Esophagus squamous epithelium (tissue), 5 donors: Measurements from ENCODE around the gene ARMC9. TPM values are rescaled to one million over a fixed set of nuclear protein-coding genes. Genes with fewer than 3 reads are reported as not detected.
"Not testable (repeated sequence)": the region's sequence is repeated elsewhere in the genome, so short reads cannot be mapped to it uniquely, and the experiment has no call there.

Source experiments
- DNase-seq: peaks from one replicate; lab custom pipeline; 2025; lab: John Stamatoyannopoulos, UW
- H3K27ac ChIP-seq, 4 donors: fragments of 200-600 bp; sonication (generic); one replicate each; pipeline ENCODE4 v1.5.1; 2016 to 2019; ENCODE audit warnings: mild to moderate bottlenecking in 1 of 4
- H3K27me3 ChIP-seq, 4 donors: fragments of 200-600 bp; sonication (generic); 1 replicate in 3 of 4; 2 replicates in 1 of 4; pipeline versions ENCODE4 v1.5.1 to v1.6.0; 2017 to 2021; ENCODE audit warnings: antibody characterized with exemption in 1 of 4
- H3K36me3 ChIP-seq, 3 donors: fragments of 200-600 bp; sonication (generic); one replicate each; pipeline ENCODE4 v1.5.1; 2016 to 2019
- H3K4me1 ChIP-seq, 3 donors: fragments of 200-600 bp; sonication (generic); one replicate each; pipeline ENCODE4 v1.5.1; 2017 to 2019
- H3K4me3 ChIP-seq, 4 donors: fragments of 200-600 bp; sonication (generic); 1 replicate in 3 of 4; 2 replicates in 1 of 4; pipeline ENCODE4 v1.5.1; 2016 to 2019; ENCODE audit warnings: mild to moderate bottlenecking in 2 of 4, moderate library complexity in 1 of 4
- H3K9me3 ChIP-seq, 3 donors: fragments of 200-600 bp; sonication (generic); one replicate each; pipeline ENCODE4 v1.5.1; 2016 to 2019
- CTCF ChIP-seq, 6 experiments: fragments of 450-650 bp in 4 of 6; fragments of 200-600 bp in 2 of 6; sonication (generic) in 2 of 6; IDR thresholded peaks; one replicate each; pipeline ENCODE4 v1.5.1; 2016 to 2019; ENCODE audit warnings: antibody characterized with exemption in 6 of 6, mild to moderate bottlenecking in 4 of 6, moderate library complexity in 4 of 6
- POLR2A ChIP-seq, 4 donors: fragments of 450-650 bp; IDR thresholded peaks; one replicate each; pipeline ENCODE4 v1.6.1; 2017; ENCODE audit warnings: antibody characterized with exemption in 4 of 4, mild to moderate bottlenecking in 4 of 4, moderate library complexity in 3 of 4
- WGBS, 2 donors: methylation state at CpG; one replicate each; pipeline ENCODE4 v1.1.5; 2018; 5-methylcytosine and 5-hydroxymethylcytosine counted together
- intact Hi-C: fragments of 100-400 bp; cut with DNase I; formaldehyde crosslinking; loops from one replicate; pipeline ENCODE4 v1.15.0; 2022
- total RNA-seq, 4 donors: library from RNA; depleted of rRNA; stranded (reverse); fragments of >200 nt; gene quantifications; one replicate each; pipeline ENCODE4 v1.1.0, GENCODE V29; 2016
- donor health status: DM: yes; HTN: yes; CAD: no.

Gene ARMC9
- total RNA-seq, 4 donors from 2014 or later, result 2.1 to 13.9 (median 3.9) TPM

DNA sequence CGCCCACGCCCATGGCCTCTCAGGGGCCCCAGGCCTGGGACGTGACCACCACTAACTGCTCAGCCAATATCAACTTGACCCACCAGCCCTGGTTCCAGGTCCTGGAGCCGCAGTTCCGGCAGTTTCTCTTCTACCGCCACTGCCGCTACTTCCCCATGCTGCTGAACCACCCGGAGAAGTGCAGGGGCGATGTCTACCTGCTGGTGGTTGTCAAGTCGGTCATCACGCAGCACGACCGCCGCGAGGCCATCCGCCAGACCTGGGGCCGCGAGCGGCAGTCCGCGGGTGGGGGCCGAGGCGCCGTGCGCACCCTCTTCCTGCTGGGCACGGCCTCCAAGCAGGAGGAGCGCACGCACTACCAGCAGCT is 199.5 kb downstream of the ARMC9 start:
- H3K4me1 ChIP-seq, result peaks cover 18 to 43% (median 18%) of the 10 kb centered on the region in 3 donors
- H3K27me3 ChIP-seq, result peaks cover 0 to 60% (median 4%) of the 10 kb centered on the region in 4 donors
- no peak overlapping the region for H3K27ac ChIP-seq
- intact Hi-C loops, result loop anchor here (10.0 kb wide), 1 partner anchor 173 kb away; no protein-coding TSS in a partner anchor
- no peak overlapping the region for H3K4me3 ChIP-seq
- no peaks in the 10 kb centered on the region for H3K36me3 ChIP-seq
- DNase-seq, result no peak
- no peak for TF ChIP-seq POLR2A (IDR thresholded peaks at IDR 0.05)
- no peak for TF ChIP-seq CTCF (IDR thresholded peaks at IDR 0.05)
- WGBS, 2 donors, result 90 to 96% methylated on average over 2 to 17 of the region's 28 CpGs
- H3K9me3 ChIP-seq, result no peaks in the 10 kb centered on the region

DNA sequence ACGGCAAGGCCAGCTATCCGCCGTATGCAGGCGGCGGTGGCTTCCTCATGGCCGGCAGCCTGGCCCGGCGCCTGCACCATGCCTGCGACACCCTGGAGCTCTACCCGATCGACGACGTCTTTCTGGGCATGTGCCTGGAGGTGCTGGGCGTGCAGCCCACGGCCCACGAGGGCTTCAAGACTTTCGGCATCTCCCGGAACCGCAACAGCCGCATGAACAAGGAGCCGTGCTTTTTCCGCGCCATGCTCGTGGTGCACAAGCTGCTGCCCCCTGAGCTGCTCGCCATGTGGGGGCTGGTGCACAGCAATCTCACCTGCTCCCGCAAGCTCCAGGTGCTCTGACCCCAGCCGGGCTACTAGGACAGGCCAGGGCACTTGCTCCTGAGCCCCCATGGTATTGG is 200.2 kb downstream of the ARMC9 start:
- Histone ChIP-seq H3K4me1 (peaks cover 18 to 43% (median 18%) of the 10 kb centered on the region in 3 donors), H3K9me3 (no peaks in the 10 kb centered on the region), H3K36me3 (no peaks in the 10 kb centered on the region), H3K27me3 (peaks cover 0 to 55% (median 4%) of the 10 kb centered on the region in 4 donors), H3K4me3 (no peak overlapping the region), H3K27ac (no peak overlapping the region)
- intact Hi-C loops, result loop anchor here (10.0 kb wide), 1 partner anchor 174 kb away; no protein-coding TSS in a partner anchor
- 90 to 94% methylated on average over 4 to 14 of the region's 27 CpGs for WGBS, 2 donors
- no peak for DNase-seq
- TF ChIP-seq CTCF (IDR thresholded peaks at IDR 0.05), result no peak
- TF ChIP-seq POLR2A (IDR thresholded peaks at IDR 0.05), result no peak

DNA sequence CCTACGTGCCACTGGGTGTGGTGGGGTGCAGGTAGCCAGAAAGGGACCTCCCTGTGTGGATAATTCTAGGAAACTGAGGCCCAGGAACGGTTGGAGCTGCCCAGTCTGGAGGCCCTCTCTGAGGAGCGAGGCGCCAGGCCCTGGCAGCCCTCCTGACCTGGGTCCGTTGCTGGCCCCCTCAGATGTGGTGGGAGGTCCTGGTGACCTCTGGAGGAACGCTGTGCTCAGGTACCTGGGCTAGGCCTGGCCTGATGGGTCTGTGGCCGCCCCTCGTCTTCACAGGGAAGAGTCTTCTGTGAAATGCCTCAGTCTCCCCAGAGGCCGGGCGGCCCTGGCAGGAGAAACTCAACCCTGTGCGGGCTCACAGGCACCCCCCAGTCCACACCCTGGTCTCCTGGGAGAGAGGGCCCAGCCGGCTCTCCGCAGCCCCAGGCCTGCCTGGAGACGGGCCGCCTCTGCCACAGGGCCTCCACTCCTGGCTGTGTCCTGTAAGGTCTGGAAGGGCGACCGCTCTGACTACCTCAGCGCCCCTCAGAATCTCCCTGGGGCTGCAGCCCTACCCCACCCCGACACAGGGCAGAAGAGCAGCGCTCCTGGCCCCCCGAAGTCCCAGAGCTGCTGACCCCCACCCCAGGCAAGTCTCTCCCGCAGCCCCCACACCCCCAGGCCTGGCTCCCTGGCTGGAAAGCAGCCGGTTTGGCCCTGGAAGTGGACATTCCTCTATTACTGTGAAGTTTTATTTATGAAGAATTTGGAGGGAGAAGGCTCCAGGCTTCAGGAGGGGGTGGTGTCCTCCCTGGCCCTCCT is 200.8 kb downstream of the ARMC9 start:
- intact Hi-C loops, result loop anchor here (10.0 kb wide), 1 partner anchor 174 kb away; no protein-coding TSS in a partner anchor
- Histone ChIP-seq H3K27ac (peak overlapping the region in 1 of 4 donors; percentile 3), H3K4me1 (peaks cover 18 to 40% (median 18%) of the 10 kb centered on the region in 3 donors), H3K9me3 (no peaks in the 10 kb centered on the region), H3K27me3 (peaks cover 0 to 48% (median 4%) of the 10 kb centered on the region in 4 donors), H3K4me3 (no peak overlapping the region), H3K36me3 (no peaks in the 10 kb centered on the region)
- DNase-seq, result no peak
- TF ChIP-seq CTCF (IDR thresholded peaks at IDR 0.05) (no peak), POLR2A (IDR thresholded peaks at IDR 0.05) (no peak)
- 90% methylated on average over 4 of the region's 23 CpGs; no CpG with 5 or more reads in 1 of the 2 donors for WGBS, 2 donors

- intact Hi-C loops, result loop anchor here (10.0 kb wide), 1 partner anchor 175 kb away; no protein-coding TSS in a partner anchor
- no peaks in the 10 kb centered on the region for H3K36me3 ChIP-seq
- no peak for DNase-seq
- no peak overlapping the region for H3K4me3 ChIP-seq
- WGBS, 2 donors, result 43 to 59% methylated on average over 4 to 7 of the region's 12 CpGs
- peak overlapping the region in 2 of 4 donors; percentile 2 to 42 for H3K27ac ChIP-seq
- TF ChIP-seq POLR2A (IDR thresholded peaks at IDR 0.05) (no peak), CTCF (IDR thresholded peaks at IDR 0.05) (no peak)
- H3K4me1 ChIP-seq, result peaks cover 15 to 32% (median 17%) of the 10 kb centered on the region in 3 donors
- peaks cover 0 to 40% (median 4%) of the 10 kb centered on the region in 4 donors for H3K27me3 ChIP-seq
- H3K9me3 ChIP-seq, result no peaks in the 10 kb centered on the region
These were observed 201.6 kb downstream of the ARMC9 start for GRCh38 chr2:231399853-231400680.

GRCh38 chr2:231400681-231401080 is 202.2 kb downstream of the ARMC9 start:
- Histone ChIP-seq H3K27me3 (peaks cover 0 to 34% (median 2%) of the 10 kb centered on the region in 4 donors), H3K4me1 (peaks cover 10 to 29% (median 12%) of the 10 kb centered on the region in 3 donors)
- H3K9me3 ChIP-seq, intact Hi-C loops, H3K4me3 ChIP-seq, H3K27ac ChIP-seq, H3K36me3 ChIP-seq, DNase-seq: not testable (repeated sequence)
- WGBS, 2 donors, result 40 to 43% methylated on average over 7 to 8 of the region's 8 CpGs

- H3K4me3 ChIP-seq, intact Hi-C loops, H3K27ac ChIP-seq, H3K9me3 ChIP-seq, DNase-seq, H3K36me3 ChIP-seq: not testable (repeated sequence)
- 88 to 94% methylated on average over 13 to 14 of the region's 23 CpGs for WGBS, 2 donors
- Histone ChIP-seq H3K4me1 (peaks cover 6 to 29% (median 10%) of the 10 kb centered on the region in 3 donors), H3K27me3 (peaks cover 0 to 29% (median 1%) of the 10 kb centered on the region in 4 donors)
These were observed 202.7 kb downstream of the ARMC9 start for GRCh38 chr2:231401101-231401500.

DNA sequence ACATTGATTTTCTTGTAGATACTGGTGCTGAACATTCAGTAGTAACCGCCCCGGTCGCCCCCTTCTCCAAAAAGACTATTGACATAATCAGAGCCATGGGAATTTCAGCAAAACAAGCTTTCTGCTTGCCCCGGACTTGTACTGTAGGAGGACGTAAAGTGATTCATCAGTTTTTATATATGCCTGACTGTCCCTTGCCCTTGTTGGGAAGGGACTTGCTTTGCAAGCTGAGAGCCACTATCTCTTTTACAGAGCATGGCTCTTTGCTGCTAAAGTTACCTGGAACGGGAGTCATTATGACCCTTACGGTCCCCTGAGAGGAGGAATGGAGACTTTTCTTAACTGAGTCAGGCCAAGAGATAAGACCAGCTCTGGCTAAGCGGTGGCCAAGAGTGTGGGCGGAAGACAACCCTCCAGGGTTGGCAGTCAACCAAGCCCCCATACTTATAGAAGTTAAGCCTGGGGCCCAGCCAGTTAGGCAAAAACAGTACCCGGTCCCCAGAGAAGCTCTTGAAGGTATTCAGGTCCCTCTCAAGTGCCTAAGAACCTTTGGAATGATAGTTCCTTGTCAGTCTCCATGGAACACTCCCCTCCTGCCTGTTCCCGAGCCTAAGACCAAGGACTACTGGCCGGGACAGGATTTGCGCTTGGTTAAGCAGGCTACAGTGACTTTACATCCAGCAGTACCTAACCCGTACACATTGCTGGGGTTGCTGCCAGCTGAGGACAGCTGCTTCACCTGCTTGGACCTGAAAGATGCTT is 205.2 kb downstream of the ARMC9 start:
- intact Hi-C loops, H3K27ac ChIP-seq, H3K36me3 ChIP-seq, H3K9me3 ChIP-seq, H3K4me3 ChIP-seq, DNase-seq: not testable (repeated sequence)
- WGBS, 2 donors, result 64 to 71% methylated on average over 11 of the region's 14 CpGs
- Histone ChIP-seq H3K4me1 (peaks cover 4 to 23% (median 7%) of the 10 kb centered on the region in 3 donors), H3K27me3 (peaks cover 0 to 12% (median 0%) of the 10 kb centered on the region in 4 donors)
